ENCODE data around the gene NRCAM.

GRCh38 chr7:108248418-108248817 is 207.8 kb downstream of the NRCAM start:
- TF ChIP-seq POLR2A (IDR thresholded peaks at IDR 0.05; ENCODE audit: low read length), result no peak
- no peak for TF ChIP-seq GATA1 (IDR thresholded peaks at IDR 0.05; ENCODE audit: low read depth, low read length)
